ENCODE data around the gene TSC2.
"Not testable (repeated sequence)": the region's sequence is repeated elsewhere in the genome, so short reads cannot be mapped to it uniquely, and the experiment has no call there.

TSC2 gene

DNA sequence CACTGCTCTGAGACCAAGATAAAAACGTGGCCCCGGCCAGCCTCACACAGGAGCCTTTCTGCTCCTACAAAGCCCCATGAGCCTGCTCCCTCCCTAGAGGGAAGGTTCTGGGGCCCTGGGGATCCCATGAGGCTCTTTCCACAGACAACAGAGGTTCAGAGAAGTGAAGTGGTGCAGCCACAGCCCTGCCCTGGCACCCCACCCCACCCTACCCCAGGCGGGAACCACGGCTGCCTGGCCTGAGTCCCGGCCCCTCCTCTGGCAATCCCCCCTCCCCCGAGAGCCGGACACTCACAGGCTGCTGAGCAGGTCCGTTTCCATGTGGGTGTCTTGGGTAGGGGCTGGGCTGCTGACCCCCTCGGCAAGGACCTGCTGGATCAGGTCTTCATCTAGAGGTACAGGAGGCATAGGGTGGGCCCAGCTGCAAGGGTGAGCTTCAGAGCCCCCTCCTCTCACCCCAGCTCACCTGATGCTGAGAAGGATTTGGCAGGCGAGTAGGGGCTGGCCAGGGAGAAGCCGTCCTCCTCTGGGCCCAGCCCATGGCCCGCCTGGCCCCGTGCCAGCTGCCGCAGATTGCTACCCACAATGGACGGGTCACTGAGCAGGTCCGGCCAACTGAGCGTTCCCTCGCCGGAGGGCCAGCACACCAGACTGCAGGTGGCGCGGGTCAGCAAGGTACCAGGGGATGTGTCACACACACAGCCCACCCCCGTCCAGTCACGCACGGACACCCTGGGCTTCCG, 49.2 kb downstream of the TSC2 start:
- in situ Hi-C loops (cut with MboI; ENCODE audit: low sequenced_read_pairs), result no loop called here

DNA sequence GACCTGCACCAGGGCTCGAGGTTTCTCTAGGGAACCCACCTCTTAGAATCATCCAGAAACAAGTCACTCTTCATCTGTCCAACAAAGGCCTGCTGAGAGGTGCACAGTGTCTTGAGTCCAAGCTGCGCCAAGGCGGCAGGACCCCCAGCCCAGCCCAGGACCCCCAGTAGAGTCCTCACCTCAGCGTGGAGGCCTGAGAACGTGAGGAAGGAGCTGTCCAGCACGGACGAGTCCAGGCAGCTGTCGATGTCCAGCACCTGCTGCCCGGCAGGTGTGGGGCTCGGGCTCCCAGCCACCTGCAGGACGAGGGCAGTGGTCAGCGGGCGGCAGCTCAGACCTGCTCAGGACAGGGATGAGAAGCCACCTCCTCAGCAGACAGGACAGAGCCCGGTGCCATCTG, 49.9 kb downstream of the TSC2 start:
- in situ Hi-C loops (cut with MboI; ENCODE audit: low sequenced_read_pairs), result not testable (repeated sequence)

DNA sequence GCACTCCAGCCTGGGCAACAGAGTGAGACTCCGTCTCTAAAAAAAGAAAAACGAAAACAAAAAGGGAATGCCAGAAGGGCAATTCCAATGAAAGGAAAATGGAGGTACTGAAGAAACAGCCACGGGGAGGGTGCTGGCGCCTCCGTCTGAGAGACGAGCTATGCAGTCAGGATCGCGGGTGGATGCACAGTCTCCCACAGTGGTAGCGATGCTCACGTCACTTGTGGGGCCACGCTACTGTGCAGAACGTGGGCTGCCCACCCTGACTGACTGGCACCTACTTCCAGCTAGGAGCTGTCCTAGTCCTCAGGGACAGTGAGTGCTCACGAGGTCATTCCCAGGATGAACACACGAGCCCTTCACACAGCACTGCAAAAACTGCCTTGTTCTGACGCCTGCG, 53.8 kb downstream of the TSC2 start:
- in situ Hi-C loops (cut with MboI; ENCODE audit: low sequenced_read_pairs), result not testable (repeated sequence)

DNA sequence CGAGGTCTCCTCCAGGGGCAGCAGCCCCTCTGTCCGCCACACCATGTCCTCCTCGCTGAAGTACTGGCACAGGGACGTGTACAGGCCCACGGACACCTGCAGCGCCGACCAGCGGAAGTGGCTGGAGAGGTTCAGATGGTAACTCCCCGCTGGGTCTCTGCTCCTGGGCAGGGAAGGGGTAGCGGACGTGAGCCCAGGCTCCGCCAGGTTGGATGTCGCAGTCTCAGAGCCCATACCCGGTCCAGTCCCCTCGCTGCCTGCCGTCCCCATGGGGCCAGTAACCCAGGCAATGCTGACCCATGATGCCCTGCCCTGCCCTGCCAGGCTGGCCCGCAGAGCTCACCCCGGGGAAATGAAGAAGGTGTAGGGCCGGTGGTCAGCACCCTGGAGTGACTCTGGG, 54.7 kb downstream of the TSC2 start:
- in situ Hi-C loops (cut with MboI; ENCODE audit: low sequenced_read_pairs), result no loop called here

DNA sequence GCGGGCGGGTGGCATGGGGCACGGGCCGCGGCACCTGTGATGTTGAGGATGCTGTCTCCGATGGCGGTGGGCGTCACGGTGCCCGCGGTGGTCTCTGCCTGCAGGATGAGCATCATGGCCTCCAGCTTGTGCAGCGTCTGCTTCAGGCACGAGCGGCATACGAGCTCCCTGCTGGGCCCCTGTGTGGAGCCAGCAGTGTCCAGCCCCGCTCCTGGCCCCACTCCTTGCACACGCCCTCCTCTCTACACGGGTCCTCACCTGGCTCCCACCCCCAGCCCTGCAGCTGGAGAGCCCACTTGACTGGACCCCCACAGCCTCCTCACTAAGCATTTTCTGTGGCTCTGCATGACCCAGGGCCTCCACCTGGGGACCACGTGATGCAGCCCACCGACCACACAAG, 56.7 kb downstream of the TSC2 start:
- in situ Hi-C loops (cut with MboI; ENCODE audit: low sequenced_read_pairs), result not testable (repeated sequence)

DNA sequence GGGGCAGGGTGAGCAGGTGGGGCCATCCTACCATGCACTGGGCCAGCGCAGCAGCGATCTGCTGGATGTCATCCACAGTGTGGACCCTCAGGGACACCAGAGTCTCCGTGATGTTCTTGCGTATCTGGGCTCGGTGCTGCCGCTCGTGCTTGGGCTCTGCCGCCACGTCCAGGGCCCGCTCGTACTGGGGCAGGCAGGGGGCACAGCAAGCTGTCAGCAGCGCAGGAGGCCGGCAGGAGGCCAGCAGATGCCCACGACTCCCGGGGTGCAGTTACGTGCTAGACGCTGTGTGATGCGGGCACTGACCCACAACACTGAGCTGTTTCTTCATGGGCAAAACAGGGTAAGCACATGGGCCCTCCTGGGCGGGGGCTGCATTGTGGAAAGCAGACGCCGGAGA, 57.5 kb downstream of the TSC2 start:
- in situ Hi-C loops (cut with MboI; ENCODE audit: low sequenced_read_pairs), result not testable (repeated sequence)

DNA sequence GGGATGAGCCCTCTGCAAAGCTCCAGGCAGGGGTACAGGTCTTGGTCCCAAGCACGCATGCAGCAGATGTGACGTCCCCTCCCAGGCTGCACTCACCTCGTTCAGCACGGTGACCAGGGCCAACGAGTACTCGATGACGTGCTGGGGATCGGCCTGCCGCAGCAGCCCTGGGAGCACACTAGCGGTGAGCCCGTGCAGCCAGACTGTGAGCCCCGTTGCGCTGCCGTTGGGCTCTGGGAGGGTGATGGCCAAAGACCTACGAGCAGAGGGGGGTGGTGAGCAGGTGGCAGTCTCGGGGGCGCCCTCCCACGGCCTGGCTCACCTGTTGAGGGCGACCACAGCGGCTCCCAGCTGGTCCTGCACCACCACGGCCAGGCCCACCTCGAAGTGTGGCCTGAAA, 58.0 kb downstream of the TSC2 start:
- in situ Hi-C loops (cut with MboI; ENCODE audit: low sequenced_read_pairs), result not testable (repeated sequence)

DNA sequence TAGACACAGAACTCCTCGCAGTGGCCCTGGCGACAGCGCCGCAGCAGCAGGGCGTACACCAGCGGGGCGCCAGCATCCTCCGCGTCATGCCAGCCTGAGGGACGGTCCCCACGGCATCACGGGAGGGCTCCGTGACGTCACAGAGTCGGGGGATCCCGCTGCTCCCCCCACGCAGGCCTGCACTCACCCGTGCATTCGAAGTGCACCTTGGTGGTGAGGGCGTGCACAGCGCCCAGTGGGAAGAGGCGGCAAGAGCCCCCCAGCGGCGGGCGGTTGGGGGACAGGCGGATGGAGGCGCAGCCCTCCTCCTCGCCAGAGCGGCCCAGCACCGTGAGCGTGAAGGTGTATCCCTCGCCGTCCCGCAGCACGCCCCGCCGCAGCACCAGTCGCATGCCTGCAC, 58.4 kb downstream of the TSC2 start:
- in situ Hi-C loops (cut with MboI; ENCODE audit: low sequenced_read_pairs), result not testable (repeated sequence)

DNA sequence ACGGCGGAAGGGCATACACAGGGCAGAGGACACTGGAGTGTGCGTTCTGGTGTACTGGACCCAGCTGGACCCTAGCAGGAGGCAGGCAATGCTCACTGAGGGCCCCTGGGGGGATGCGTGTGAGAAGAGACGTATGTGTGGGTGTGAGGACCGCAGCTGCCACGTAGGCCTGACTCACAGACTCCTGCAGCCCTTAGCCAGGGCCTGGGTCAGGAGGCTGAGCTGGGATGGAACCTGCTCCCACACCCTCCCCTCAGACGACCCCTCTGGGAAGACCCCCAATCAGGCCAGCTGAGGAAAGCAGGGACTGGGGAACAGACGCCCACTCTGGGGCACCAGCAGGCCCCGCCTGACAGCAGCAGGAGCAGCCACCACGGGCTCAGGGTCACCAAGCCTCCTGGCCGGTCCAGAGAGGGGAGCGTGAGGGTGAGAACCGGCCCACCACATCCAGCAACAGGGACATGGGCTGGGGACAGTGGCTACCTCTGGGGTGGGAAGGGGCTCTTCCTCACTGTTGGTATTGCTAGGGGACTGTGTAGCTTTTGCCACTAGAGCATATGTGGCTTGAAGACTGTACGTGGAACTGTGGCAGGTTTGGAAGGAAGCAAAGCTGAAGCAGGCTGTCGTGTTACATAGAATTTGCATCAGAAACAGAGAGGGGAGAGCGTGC, 59.5 kb downstream of the TSC2 start:
- in situ Hi-C loops (cut with MboI; ENCODE audit: low sequenced_read_pairs), result not testable (repeated sequence)

DNA sequence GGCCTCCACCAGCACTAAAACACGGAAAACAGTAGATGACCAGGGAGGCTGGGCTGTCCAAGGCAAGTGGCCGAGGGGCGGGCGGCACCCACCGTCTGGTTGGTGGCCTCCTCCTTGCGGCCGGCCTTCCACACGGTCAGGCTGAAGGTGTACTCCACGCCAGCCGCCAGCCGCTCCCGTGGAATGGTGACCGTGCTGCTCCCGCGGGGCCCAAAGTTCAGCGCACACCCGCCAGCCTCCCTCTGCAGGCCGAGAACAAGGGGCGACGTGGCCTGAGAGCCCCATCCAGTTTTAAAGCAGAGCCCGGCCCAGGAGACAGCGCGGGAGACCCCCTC, 60.0 kb downstream of the TSC2 start:
- in situ Hi-C loops (cut with MboI; ENCODE audit: low sequenced_read_pairs), result not testable (repeated sequence)

DNA sequence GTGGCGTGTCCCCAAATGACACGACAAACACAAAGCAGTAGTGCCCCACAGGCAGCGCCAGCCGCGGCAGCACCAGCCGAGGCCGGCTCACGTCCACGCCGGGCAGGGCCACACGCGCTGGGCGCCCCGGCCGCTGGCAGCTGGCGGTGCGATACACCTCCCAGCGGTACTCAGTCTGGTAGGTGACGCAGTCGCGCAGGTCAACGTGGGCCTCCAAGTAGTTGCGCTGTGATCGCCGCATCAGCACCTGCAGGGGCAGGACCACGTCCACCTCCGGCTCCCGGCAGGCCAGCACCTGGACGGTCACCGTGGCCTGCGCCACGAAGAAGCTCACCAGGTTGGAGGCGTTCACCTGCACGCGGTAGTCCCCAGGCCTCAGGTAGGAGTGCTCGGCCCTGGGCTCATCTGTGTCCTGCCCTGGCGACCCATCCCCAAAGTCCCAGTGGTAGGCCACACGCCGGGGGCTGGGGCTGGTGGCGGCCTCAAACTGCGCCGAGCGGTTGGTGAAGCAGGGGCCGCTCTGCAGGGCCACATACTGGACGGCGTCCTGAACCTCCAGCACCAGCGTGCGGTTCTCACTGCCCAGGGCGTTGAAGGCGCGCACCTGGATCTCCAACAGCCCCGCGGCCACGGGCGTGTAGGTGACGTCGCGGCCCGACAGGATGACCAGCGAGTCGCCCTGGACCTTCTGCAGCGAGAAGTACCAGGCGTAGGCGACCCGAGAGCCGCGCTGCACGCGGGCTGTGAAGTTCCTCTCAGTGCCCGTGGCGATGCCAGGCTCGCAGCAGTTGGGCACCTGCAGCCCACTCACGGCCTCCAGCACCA, 60.9 kb downstream of the TSC2 start:
- in situ Hi-C loops (cut with MboI; ENCODE audit: low sequenced_read_pairs), result not testable (repeated sequence)

DNA sequence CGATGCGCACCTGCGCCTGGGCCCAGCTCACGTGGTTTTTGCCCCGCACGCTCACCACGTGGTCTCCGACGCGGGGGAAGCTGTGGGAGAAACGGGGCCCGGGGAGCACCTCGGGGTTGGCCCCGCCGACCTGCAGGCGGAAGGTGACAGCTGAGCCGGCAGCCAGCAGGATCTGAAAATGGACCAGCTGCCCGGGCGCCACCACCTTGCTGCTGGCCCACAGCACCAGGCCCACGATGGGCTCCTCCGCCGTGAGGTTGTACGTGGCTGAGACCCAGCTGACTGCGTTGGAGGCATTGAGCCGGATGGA, 61.4 kb downstream of the TSC2 start:
- in situ Hi-C loops (cut with MboI; ENCODE audit: low sequenced_read_pairs), result not testable (repeated sequence)

DNA sequence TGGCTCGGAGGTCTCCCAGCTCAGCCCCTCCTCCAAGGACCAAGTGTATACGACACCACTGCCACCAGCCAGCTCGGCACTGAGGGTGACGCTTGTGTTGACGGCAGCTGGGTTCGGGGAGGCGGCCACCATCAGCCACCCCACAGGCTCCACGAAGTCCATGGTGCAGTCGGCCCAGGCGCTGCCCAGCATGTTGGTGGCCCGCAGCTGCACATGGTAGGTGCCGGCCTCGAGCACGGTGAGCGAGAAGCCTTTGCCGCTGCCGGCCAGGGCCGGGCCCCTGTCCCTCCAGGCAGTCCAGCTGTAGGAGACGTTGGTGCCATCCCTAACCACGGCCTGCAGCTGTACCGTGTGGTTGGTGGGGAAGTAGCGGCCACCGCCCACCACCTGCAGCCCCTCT, 62.1 kb downstream of the TSC2 start:
- in situ Hi-C loops (cut with MboI; ENCODE audit: low sequenced_read_pairs), result not testable (repeated sequence)

DNA sequence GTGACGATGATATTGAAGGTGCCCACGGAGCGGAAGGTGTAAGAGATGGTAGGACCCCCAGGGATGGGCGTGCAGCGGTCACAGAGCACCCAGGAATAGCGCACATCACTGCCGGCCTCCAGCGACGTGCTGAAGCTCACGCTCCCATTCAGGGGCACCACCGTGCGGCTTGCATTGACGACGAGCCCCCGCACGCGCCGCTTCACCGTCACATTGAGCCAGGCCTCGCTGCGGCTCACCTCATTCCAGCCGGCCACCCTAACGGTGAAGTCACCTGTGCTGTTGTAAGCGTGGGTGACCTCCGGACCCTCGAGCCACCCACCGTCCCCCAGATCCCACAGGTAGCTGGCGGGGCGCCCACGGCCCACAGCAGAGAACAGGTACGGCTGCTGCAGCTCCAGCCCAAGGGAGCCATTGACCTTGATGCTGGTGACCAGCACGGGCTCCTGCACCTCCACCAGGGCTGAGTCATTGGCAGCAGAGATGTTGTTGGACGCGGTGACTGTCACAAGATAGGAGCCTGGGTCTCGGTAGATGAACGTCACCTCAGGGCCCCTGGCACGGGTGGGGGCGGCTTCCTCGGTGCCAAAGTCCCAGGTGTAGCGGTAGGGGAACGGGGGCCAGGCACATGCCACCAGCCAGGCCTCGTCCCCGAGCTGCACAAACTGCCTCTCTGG, 62.7 kb downstream of the TSC2 start:
- in situ Hi-C loops (cut with MboI; ENCODE audit: low sequenced_read_pairs), result not testable (repeated sequence)

DNA sequence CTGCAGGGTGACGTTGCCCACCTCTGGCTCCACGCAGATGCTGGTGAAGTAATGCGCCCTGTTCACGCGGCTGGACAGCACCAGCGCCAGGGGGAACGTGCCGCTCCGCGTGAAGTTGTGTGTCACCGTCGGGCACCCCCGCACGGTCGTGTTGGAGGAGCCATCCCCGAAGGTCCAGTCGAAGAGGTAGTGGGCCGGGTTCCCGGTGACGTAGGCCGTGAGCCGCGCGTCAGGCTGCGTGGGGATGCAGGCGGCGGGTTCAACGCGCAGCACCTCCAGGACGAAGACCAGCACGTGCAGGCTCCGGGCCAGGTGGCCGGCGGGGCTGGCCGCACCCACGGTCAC, 63.2 kb downstream of the TSC2 start:
- in situ Hi-C loops (cut with MboI; ENCODE audit: low sequenced_read_pairs), result not testable (repeated sequence)

DNA sequence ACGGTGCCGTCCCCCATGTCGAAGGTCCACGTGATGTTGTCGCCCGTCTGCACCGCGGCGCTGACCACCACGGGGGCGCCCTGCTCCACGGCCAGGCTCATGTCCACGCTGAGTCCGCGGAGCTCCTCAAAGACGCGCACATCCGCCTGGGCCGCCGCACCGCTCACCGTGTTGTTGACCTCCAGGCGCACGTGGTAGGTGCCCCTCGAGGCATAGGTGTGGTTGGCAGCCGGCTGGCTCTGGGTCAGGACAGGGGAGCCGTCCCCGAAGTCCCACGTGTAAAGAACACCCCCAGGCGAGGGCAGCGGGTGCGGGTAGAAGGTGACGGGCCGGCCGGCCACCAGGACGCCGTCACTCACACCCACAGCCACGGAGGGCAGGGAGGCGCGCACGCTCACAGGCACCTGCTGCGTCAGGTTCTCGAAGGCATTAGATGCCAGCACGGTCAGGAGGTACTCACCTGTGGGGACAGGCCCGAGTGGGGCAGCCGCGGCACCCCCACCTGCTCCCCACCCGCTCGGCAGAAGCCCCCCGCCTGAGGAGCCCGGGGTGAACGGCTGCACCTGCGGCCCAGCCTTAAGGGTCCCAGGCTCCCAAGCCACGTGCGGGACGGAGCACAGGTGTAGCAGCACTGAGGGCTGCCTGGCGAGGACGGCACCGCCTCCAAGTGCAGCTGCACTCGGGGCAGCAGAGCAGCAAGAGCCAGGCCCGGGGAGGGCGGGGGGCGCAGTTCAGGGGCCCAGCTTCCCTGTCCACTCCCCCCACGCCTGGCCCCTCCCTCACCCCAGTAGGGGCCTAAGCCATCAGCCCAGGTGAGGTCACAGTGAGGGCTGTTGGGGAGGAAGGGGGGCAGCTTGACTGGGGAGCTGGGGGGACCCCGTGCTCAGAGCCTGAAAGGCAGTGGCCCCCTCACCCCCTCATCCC, 63.9 kb downstream of the TSC2 start:
- in situ Hi-C loops (cut with MboI; ENCODE audit: low sequenced_read_pairs), result not testable (repeated sequence)

DNA sequence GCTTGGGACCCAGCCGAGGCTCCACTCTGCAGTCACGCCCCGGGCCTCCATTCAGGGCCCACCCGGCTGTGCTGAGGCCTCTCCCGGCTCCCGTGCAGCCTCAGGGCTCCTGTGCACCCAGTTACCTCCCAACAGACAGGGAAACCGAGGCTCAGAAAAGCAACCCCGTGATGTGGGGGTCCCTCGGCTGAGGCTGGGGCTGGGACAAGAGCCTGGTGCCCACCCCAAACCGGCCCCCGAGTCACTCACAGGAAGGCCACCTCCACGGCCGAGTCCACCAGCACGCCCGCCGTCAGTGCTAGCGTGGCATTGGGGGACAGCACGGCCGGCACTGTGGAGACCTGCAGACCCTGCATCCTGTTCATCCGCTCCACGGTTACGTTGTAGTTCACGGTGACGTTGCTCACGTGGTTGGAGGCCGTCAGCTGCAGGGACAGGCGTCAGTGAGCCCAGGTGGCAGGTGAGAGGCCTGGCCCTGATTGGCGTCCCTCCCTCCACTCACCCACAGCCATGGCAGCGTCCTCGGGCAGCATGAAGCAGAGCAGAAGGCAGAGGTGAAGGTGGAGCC, 64.8 kb downstream of the TSC2 start:
- in situ Hi-C loops (cut with MboI; ENCODE audit: low sequenced_read_pairs), result not testable (repeated sequence)

DNA sequence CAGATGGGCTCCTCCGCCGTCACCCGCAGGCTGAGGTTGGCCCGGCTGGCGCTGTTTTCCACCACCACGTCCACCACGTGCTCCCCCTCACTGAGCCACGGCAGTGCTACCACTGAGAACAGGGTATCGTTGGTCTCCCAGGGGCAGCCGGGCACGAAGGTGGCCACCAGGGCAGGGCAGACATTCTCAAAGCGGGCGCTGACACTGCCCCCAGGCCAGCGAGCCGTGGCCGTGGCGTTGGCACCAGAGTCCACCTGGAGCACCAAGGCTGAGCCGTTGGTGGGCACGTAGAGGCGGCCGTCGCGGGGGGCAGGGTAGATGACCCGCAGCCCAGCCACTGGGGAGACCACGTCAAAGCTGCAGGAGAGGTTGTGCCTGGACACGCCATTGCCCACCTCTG, 66.4 kb downstream of the TSC2 start:
- in situ Hi-C loops (cut with MboI; ENCODE audit: low sequenced_read_pairs), result not testable (repeated sequence)

DNA sequence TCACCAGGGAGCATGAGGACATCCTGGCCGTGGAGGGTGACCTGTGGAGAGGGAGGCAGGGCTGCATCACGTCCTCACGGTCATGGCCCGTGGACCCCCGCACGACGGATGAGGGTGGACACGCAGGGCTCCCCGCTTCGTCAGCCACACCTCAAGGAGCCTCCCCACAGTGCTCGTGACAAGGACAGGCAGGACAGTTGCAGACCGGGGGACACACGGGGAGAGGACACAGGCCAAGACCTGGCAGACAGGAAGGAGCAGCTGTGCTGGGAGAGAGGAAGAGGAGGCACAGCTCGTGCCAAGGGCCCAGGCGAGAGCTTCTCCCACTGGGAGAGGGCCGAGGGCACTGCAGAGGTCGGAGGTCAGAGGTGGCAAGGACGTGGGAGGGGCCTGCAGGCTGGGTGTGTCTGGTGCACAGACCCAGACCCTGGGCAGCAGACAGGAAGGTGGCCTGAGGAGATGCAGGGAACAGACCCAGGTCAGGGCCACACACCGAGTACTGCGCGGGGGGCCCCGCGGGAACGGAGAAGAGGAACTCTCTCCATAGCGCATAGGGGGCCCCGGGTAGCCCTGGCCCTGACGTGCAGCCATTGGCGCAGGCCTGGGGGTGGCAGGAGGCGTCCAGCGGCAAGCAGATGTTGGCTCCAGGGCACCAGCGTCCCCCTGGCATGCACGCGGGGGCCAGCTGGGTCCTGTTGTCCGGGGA, 67.3 kb downstream of the TSC2 start:
- in situ Hi-C loops (cut with MboI; ENCODE audit: low sequenced_read_pairs), result not testable (repeated sequence)

DNA sequence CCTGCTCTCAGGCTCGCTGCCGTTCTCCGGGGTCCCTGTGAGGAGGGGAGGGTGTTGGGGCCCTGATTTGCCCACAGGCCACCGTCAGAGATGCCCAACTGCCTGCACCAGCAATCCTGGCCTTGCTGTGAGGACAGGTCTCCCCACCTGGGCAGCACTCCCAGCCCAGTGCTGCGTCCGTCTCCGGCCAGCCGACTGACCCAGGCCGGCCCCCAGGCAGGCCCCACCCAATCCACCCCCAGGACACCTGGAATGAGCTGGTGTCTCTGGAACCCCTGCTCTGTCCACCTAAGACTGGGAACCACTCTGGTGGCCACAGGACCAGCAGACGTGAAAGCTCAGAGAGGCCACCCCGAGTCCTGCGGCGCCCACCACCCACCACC, 67.8 kb downstream of the TSC2 start:
- in situ Hi-C loops (cut with MboI; ENCODE audit: low sequenced_read_pairs), result no loop called here
